VCaP (cell line): ENCODE results near the gene MOCS1.

Experiments
- H3K27ac ChIP-seq: fragments of 450-650 bp; 2 replicates; pipeline ENCODE4 v1.5.1; 2017
- CTCF ChIP-seq: fragments of 450-650 bp; conservative IDR thresholded peaks from 2 replicates; pipeline ENCODE4 v1.5.1; 2017; ENCODE audit warnings: mild to moderate bottlenecking, moderate library complexity

MOCS1 gene

GRCh38 chr6:39913391-39913916 is 20.8 kb downstream of the MOCS1 start:
- TF ChIP-seq CTCF = no peak
- no peak overlapping the region for H3K27ac ChIP-seq

GRCh38 chr6:39912446-39912845 is 21.8 kb downstream of the MOCS1 start:
- H3K27ac ChIP-seq = no peak overlapping the region
- no peak for TF ChIP-seq CTCF

DNA sequence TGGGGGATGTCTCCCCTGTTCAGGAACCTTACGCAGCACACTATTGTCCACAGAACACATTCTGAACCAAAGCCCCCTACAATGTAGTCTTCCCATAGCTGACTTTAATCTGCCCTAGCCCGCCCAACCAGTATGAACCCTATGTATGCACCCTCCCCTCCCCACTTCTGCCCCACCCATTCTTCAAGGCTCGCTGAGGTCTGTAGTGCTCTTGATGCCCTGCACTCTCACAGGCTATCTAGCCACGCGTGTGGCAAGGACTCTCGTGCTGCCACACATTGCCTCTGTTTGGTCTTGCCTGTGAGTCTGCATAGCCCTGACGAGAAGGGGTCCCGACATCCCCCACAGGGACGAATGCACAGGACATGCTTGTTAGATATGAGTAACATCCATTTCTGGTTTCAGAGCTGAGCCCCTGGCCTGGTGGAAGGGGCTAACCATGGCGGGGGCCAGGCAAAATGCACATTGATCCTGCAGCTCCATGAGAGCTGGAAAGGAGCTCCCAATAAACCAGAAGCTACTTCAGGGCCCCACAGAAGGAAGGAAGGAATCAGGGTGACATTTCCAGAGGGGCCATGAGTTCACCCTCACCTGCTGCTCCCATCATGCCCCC is 22.6 kb downstream of the MOCS1 start:
- no peak for TF ChIP-seq CTCF
- no peak overlapping the region for H3K27ac ChIP-seq

- no peak for TF ChIP-seq CTCF
- H3K27ac ChIP-seq = no peak overlapping the region
Observed at GRCh38 chr6:39910744-39911143, 23.5 kb downstream of the MOCS1 start.

GRCh38 chr6:39910164-39910563 is 24.1 kb downstream of the MOCS1 start:
- H3K27ac ChIP-seq = no peak overlapping the region
- no peak for TF ChIP-seq CTCF

GRCh38 chr6:39909701-39910100 is 24.6 kb downstream of the MOCS1 start:
- no peak overlapping the region for H3K27ac ChIP-seq
- TF ChIP-seq CTCF = no peak

- no peak for TF ChIP-seq CTCF
- no peak overlapping the region for H3K27ac ChIP-seq
Observed at GRCh38 chr6:39908838-39909583, 25.3 kb downstream of the MOCS1 start.
